GM10847 (cell line): ENCODE results near the gene ISOC2.

Source experiments
- POLR2A ChIP-seq: IDR thresholded peaks from 2 replicates; pipeline ENCODE4 v1.6.1; 2011; ENCODE audit not compliant: insufficient read length; ENCODE audit errors: extremely low read depth

ISOC2 gene

GRCh38 chr19:55482967-55483705 lies 21.7 kb upstream of the ISOC2 start:
- TF ChIP-seq POLR2A: no peak

DNA sequence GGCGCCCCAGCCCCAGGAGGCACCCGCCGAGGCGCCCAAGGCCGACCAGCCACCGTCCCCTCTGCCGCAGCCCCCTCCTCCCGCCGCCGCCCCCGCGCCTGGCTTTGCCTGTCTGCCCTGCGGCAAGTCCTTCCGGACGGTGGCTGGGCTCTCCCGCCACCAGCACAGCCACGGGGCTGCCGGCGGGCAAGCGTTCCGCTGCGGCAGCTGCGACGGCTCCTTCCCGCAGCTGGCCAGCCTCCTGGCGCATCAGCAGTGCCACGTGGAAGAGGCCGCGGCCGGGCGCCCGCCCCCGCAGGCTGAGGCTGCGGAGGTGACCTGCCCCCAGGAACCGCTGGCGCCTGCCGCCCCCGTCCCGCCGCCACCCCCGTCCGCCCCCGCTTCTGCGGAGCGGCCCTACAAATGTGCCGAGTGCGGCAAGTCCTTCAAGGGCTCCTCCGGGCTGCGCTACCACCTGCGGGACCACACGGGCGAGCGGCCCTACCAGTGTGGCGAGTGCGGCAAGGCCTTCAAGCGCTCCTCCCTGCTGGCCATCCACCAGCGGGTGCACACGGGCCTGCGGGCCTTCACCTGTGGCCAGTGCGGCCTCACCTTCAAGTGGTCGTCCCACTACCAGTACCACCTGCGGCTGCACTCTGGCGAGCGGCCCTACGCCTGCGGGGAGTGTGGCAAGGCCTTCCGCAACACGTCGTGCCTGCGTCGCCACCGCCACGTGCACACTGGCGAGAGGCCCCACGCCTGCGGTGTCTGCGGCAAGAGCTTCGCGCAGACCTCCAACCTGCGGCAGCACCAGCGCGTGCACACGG lies 20.9 kb upstream of the ISOC2 start:
- no peak for TF ChIP-seq POLR2A

DNA sequence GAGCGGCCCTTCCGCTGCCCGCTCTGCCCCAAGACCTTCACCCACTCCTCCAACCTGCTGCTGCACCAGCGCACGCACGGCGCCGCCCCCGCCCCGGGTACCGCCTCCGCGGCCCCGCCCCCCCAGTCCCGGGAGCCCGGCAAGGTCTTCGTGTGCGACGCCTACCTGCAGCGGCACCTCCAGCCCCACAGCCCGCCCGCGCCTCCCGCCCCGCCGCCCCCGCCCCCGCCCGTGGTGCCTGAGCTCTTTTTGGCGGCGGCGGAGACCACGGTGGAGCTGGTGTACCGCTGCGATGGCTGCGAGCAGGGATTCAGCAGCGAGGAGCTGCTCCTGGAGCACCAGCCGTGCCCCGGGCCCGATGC lies 20.3 kb upstream of the ISOC2 start:
- TF ChIP-seq POLR2A: no peak

- TF ChIP-seq POLR2A: no peak
These were observed 19.8 kb upstream of the ISOC2 start for GRCh38 chr19:55481148-55481793.

- no peak for TF ChIP-seq POLR2A
These were observed 18.2 kb upstream of the ISOC2 start for GRCh38 chr19:55479451-55480230.

DNA sequence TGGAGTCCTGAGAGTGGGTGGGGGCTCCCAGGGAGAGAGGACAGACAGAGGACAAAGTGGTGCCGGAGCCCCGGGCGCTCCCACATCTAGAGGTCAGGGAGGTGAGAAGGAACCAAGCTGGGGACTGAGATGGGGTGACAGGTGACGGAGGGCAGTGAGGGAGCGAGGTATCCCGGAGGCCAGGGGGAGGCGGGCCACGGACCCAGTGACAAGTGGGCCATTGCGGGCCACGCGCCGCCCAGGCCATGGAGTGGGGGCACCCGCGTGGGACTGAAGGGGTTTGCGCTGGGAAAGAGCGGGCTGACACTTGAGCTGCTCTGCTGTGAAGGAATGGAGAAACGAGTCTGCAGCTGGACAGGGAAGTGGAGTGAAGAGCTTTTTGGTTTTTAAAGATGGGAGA lies 17.6 kb upstream of the ISOC2 start:
- no peak for TF ChIP-seq POLR2A

DNA sequence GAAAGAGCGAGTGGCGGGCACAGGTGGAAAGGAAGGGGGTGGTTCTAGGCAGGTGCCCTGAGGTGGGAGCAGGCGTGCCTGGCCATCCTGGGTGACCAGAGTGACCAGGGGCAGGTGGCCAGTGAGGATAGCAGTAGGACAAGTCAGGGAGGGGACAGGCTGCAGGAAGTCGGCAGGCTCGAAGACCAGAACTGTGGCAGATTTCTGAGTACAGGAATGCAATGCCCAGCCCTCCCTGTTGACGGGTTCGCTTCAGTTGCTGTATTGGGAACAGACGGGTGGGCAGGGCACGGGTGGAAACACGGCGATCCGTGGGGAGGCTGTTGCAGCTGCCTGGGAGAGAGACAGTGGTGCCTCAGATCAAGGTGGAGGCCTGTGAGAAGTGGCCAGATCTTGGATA lies 16.9 kb upstream of the ISOC2 start:
- TF ChIP-seq POLR2A: no peak

GRCh38 chr19:55477905-55478304 lies 16.5 kb upstream of the ISOC2 start:
- no peak for TF ChIP-seq POLR2A

GRCh38 chr19:55476100-55476775 lies 14.8 kb upstream of the ISOC2 start, which contains the start of gene ZNF628:
TSS of gene ZNF628 (plus strand) at chr19:55476617. CDS start at chr19:55479911, 3,294 bp downstream.
- no peak for TF ChIP-seq POLR2A

DNA sequence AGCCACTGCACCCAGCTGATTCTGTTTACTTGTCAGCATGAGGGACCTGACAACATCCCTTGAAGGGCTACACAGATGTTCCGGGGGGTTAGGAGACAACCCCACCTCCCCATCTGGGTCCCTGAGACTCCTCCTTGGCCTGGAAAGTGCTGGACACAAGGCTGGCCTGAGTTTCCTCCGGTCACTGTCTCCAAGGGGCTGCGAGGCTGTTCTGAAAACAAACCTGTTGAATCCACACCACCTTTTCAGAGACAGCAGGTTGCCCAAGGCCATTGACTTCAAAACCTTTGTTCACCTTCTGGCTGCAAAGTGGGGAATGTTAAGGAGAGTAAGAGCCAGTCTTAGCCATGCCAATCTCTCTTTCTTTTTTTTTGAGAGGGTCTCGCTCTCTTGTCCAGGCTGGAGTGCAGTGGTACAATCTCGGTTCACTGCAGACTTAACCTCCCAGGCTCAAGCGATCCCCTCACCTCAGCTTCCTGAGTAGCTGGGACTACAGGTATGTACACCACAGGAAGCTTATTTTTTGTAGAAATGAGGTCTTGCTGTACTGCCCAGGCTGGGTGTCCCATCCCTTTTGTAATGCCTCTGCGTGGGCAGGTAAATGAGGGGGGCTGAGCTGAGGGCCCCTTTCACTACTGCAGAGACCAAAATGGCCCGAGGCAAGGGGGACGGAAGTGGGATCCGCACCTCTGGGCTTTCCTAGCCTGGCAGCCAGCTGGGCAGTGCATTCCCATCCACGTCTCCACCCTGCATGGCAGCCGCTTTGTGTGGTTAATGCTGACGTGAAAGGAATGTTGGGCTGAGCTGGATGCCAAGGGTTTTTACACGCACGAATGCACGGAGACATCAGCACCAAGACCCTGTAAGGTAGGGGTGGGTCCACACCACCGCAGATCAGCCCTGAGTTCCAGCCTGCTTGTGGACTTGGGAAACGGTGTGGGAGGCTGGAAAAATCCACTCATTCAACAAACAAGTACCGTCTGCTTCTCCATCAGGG lies 13.1 kb upstream of the ISOC2 start:
- TF ChIP-seq POLR2A: no peak

DNA sequence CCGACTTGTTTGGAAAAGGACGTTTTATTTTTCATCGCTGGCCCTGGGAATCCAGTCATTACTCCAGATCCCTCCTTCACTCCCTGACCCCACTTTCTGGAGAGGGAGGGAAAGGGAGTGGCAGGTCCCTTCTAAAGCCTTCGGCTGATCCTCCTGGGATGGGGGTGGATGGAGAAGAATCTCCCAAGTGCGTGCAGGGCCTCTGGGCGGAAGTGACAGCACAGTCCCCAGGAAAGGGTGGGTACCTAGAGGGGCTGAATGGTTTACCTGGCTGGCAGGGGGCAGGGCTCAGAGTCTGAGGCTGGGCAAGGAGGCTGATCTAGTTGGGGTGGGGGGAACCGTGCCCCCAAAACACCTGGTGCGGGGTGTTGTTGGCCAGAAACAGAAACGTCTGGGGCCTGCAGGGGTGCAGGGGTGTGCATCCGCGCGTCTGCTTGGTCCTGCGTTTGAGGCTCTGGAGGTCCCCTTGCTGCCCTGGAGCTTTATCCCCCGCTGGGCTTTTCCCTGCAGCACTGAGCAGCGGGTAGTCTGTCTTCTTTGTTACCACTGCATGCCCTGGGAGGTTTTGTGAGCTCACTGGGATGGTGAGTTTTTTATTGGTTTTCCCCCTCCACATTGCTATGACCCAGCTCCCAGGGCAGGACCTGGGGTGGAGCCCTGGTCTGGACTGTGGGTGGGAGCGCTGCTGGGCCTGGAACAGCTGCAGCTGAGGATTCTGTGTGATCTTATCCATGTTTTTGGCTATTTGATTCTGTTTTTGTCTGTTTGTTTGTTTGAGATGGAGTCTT lies 12.0 kb upstream of the ISOC2 start:
- TF ChIP-seq POLR2A: no peak

DNA sequence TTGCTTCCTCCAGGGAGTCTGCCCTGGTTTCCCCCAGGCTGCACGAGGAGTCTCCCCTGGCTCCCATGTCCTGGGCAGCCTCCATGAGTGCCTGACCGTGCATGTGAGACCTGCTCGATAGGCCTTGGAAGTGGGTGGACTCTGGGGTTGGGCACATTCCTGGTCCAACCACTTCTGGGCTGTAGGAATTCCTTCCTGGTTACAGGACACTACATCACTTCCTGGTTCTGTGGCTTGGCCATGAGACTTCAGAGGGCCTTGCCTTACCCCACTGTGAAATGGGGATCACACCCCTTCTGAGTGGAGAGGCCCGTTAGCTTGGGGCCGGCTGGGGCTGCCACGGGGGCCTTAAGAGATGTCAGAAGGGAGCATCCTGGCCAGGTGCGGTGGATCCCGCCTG lies 11.0 kb upstream of the ISOC2 start:
- TF ChIP-seq POLR2A: no peak

DNA sequence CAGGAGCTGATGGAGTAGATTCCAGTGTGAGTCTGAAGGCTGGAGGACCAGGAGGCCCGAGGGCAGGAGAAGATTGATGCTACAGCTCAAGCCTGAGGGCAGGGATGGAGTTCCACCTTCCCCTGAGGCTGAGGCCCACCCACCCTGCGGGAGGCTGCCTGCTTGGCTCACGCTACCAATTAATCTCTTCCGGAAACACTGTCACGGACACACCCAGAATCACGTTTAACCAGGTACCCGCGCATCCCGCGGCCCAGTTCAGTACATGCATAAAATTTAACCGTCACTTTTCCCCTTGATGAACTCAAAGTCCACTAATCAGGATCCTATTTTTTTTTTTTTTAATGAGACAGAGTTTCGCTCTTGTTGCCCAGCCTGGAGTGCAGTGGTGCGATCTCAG lies 9.8 kb upstream of the ISOC2 start:
- TF ChIP-seq POLR2A: no peak
